Measurements from ENCODE around the gene FBXO3. TPM values are rescaled to one million over a fixed set of nuclear protein-coding genes. Genes with fewer than 3 reads are reported as not detected.

FBXO3 gene
- total and polyA plus RNA-seq, 9 of the 15 experiments (the other 6 are each of a cell fraction or from before 2014, with no cell fraction given): 11.6 to 59.3 (median 29.2) TPM

- TF ChIP-seq CTBP1 (IDR thresholded peaks at IDR 0.05; ENCODE audit: borderline replicate concordance): no peak
- TF ChIP-seq BRD9 (IDR thresholded peaks at IDR 0.05; ENCODE audit: low read depth, partially characterized antibody): no peak
- TF ChIP-seq RB1 (IDR thresholded peaks at IDR 0.05; ENCODE audit: low read depth): no peak
- TF ChIP-seq RBM25 (IDR thresholded peaks at IDR 0.05; ENCODE audit: low read depth, low read length, severe bottlenecking): no peak
- no peak for TF ChIP-seq PREB (CRISPR knock-in tag; IDR thresholded peaks at IDR 0.05)
- no peak for TF ChIP-seq MITF (IDR thresholded peaks at IDR 0.05)
- no peak for TF ChIP-seq ZNF174 (CRISPR knock-in tag; IDR thresholded peaks at IDR 0.05)
- no peak for TF ChIP-seq ZC3H4 (CRISPR knock-in tag; IDR thresholded peaks at IDR 0.05; ENCODE audit: borderline replicate concordance)
- no peak for TF ChIP-seq SMARCE1 (IDR thresholded peaks at IDR 0.05)
- no peak for TF ChIP-seq TSHZ1 (CRISPR knock-in tag; IDR thresholded peaks at IDR 0.05)
- TF ChIP-seq E2F6 (IDR thresholded peaks at IDR 0.05; ENCODE audit: borderline replicate concordance in 1 of 2, extremely low read depth in 1 of 2, insufficient read depth in 1 of 2, insufficient read length in 1 of 2, low read depth in 1 of 2, low read length in 1 of 2, poor library complexity in 1 of 2, severe bottlenecking in 1 of 2): peak in 1 of 2 experiments; percentile 25
- no peak for TF ChIP-seq HLTF (IDR thresholded peaks at IDR 0.05)
- no peak for TF ChIP-seq BCL6 (CRISPR knock-in tag; IDR thresholded peaks at IDR 0.05)
- peak; percentile 38; the same call in 1 of the 2 replicates for TF ChIP-seq MBD2 (IDR thresholded peaks at IDR 0.05; ENCODE audit: borderline replicate concordance, low read depth)
- TF ChIP-seq ESRRA (IDR thresholded peaks at IDR 0.05; ENCODE audit: borderline replicate concordance, low read depth): no peak
- no peak for TF ChIP-seq ZNF347 (CRISPR knock-in tag; IDR thresholded peaks at IDR 0.05; ENCODE audit: low read depth)
- TF ChIP-seq ZBTB34 (CRISPR knock-in tag; IDR thresholded peaks at IDR 0.05): no peak
- TF ChIP-seq CCAR2 (IDR thresholded peaks at IDR 0.05; ENCODE audit: low read depth, low read length): no peak
- no peak for TF ChIP-seq ZNF197 (CRISPR knock-in tag; IDR thresholded peaks at IDR 0.05; ENCODE audit: low read depth)
- no peak for TF ChIP-seq MXI1 (IDR thresholded peaks at IDR 0.05; ENCODE audit: low read depth, low read length)
Measured at GRCh38 chr11:33773987-33774735, at the start of gene FBXO3 (continued).
